Stimulated activated CD4-positive, alpha-beta T cell treated with anti-CD3 and anti-CD28 coated beads, Interleukin-4, amount 100 ng/mL, for 24 hours (primary cell): ENCODE data around the gene COPG1.

ENCODE experiments used
- DNase-seq: peaks from one replicate; pipeline ENCODE4 v3.0.0-alpha.2; 2020

Gene COPG1

GRCh38 chr3:129282727-129283327, 33.4 kb downstream of the COPG1 start:
- DNase-seq: peak; percentile 35

GRCh38 chr3:129286081-129286480, 36.7 kb downstream of the COPG1 start:
- DNase-seq: no peak

- no peak for DNase-seq
These were observed 39.0 kb downstream of the COPG1 start for GRCh38 chr3:129288446-129288845.

- DNase-seq: no peak
These were observed 40.0 kb downstream of the COPG1 start for GRCh38 chr3:129289201-129289921.

GRCh38 chr3:129291236-129291886, 42.0 kb downstream of the COPG1 start:
- DNase-seq: no peak

- no peak for DNase-seq
These were observed 45.9 kb downstream of the COPG1 start for GRCh38 chr3:129295286-129295685.

- no peak for DNase-seq
These were observed 54.9 kb downstream of the COPG1 start for GRCh38 chr3:129304146-129304961.

GRCh38 chr3:129304962-129305222, 55.5 kb downstream of the COPG1 start:
- no peak for DNase-seq

GRCh38 chr3:129305592-129306091, 56.2 kb downstream of the COPG1 start:
- peak; percentile 41 for DNase-seq

- no peak for DNase-seq
These were observed 59.2 kb downstream of the COPG1 start for GRCh38 chr3:129308636-129309035.

- no peak for DNase-seq
These were observed 61.0 kb downstream of the COPG1 start for GRCh38 chr3:129310111-129311011.

GRCh38 chr3:129311054-129311902, 61.9 kb downstream of the COPG1 start:
- DNase-seq: no peak

- DNase-seq: no peak
These were observed 62.7 kb downstream of the COPG1 start for GRCh38 chr3:129312021-129312639.

GRCh38 chr3:129312671-129313414, 63.4 kb downstream of the COPG1 start:
- DNase-seq: no peak

GRCh38 chr3:129313415-129313664, 63.9 kb downstream of the COPG1 start:
- DNase-seq: no peak

- DNase-seq: peak; percentile 18
These were observed 64.4 kb downstream of the COPG1 start for GRCh38 chr3:129313665-129314385.

GRCh38 chr3:129314386-129315222, 65.2 kb downstream of the COPG1 start:
- DNase-seq: peak; percentile 58

- DNase-seq: peak; percentile 34
These were observed 66.0 kb downstream of the COPG1 start for GRCh38 chr3:129315223-129315997.
